ENCODE results near the gene EML6.
"Not testable (repeated sequence)": the region's sequence is repeated elsewhere in the genome, so short reads cannot be mapped to it uniquely, and the experiment has no call there.

The EML6 gene

GRCh38 chr2:54808661-54809060 lies 85.2 kb downstream of the EML6 start:
- no peak for DNase-seq

GRCh38 chr2:54809819-54810218 lies 86.4 kb downstream of the EML6 start:
- no peak for DNase-seq

GRCh38 chr2:54810246-54810645 lies 86.8 kb downstream of the EML6 start:
- no peak for DNase-seq

- no peak for DNase-seq
These were observed 90.1 kb downstream of the EML6 start for GRCh38 chr2:54813584-54813983.

- DNase-seq = no peak
These were observed 91.1 kb downstream of the EML6 start for GRCh38 chr2:54814389-54815147.

GRCh38 chr2:54815148-54815539 lies 91.7 kb downstream of the EML6 start:
- DNase-seq = no peak

- DNase-seq = no peak
These were observed 94.8 kb downstream of the EML6 start for GRCh38 chr2:54818226-54818625.

GRCh38 chr2:54820558-54820957 lies 97.1 kb downstream of the EML6 start:
- DNase-seq = no peak

- DNase-seq = no peak
These were observed 101.1 kb downstream of the EML6 start for GRCh38 chr2:54824567-54824966.

- DNase-seq = no peak
These were observed 107.1 kb downstream of the EML6 start for GRCh38 chr2:54830546-54830945.

- DNase-seq = no peak
These were observed 108.0 kb downstream of the EML6 start for GRCh38 chr2:54831480-54831879.

GRCh38 chr2:54834721-54835120 lies 111.3 kb downstream of the EML6 start:
- no peak for DNase-seq

GRCh38 chr2:54836477-54836876 lies 113.0 kb downstream of the EML6 start:
- no peak for DNase-seq

GRCh38 chr2:54838585-54839035 lies 115.1 kb downstream of the EML6 start:
- DNase-seq = no peak

- DNase-seq = no peak
These were observed 116.2 kb downstream of the EML6 start for GRCh38 chr2:54839461-54840255.

GRCh38 chr2:54840559-54841468 lies 117.4 kb downstream of the EML6 start:
- no peak for DNase-seq

GRCh38 chr2:54841500-54841899 lies 118.0 kb downstream of the EML6 start:
- not testable (repeated sequence) for DNase-seq

GRCh38 chr2:54845094-54845493 lies 121.6 kb downstream of the EML6 start:
- no peak for DNase-seq

GRCh38 chr2:54845514-54845913 lies 122.1 kb downstream of the EML6 start:
- DNase-seq = no peak

- DNase-seq = no peak
These were observed 127.0 kb downstream of the EML6 start for GRCh38 chr2:54850171-54851122.

- DNase-seq = no peak
These were observed 130.3 kb downstream of the EML6 start for GRCh38 chr2:54853616-54854310.

Data from SIG-M5 (cell line).